Measurements from ENCODE around the gene RPUSD2.
"Not testable (repeated sequence)": the region's sequence is repeated elsewhere in the genome, so short reads cannot be mapped to it uniquely, and the experiment has no call there.

The RPUSD2 gene

DNA sequence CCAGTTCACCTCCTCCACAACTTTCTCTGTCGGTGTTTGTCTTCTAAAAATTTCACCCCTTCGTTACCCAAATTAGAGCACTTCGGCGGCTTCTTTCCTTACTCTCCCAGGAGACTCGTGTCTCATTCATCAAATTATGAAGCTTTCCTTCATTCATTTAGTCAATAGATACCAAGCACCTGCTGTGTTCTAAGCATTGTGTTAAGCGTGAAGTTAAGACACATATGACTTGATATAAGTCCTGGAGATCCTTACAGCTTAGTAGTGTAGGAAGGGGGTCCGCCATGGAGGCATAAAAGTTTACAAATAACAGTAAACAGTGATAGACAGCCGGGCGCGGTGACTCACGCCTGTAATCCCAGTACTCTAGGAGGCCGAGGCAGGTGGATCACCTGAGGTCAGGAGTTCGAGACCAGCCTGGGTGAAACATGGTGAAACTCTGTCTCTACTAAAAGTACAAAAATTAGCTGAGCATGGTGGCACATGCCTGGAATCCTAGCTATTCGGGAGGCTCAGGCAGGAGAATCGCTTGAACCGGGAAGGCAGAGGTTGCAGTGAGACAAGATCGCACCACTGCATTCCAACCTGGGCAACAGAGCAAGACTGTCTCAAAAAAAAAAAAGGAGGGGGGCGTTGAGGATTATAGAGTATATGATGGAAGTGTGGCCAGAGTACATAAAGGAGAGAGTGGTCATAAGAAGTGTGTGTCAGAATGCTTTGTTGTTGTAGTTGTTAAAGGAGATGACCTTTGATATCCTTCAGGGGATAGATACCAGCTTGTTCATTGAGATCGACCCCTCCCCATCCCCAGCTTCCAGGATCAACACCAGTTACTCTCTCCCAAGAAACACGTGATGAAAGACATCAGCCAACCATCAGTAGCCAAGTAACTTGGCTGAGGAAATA lies 3.5 kb upstream of the RPUSD2 start:
- DNase-seq, result no peak

DNA sequence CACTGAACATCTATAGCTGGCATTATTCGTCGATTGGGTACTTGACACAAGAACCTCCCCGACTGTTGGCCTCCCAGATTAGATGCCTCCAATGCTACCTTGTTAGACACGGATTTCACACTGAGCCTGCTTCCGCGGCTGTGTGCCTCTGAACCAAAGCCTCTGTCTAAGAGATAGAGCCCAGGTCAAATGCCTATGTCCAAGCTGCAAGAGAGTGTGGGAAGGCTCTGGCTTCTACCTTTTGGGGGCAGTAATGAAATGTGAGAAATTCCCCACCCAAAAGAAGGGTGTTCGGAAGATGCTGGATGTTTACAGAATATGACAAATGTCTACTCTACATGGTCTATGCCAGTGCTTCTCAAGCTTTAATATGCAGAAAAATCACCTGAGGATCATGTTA lies 2.0 kb upstream of the RPUSD2 start:
- DNase-seq, result no peak

DNA sequence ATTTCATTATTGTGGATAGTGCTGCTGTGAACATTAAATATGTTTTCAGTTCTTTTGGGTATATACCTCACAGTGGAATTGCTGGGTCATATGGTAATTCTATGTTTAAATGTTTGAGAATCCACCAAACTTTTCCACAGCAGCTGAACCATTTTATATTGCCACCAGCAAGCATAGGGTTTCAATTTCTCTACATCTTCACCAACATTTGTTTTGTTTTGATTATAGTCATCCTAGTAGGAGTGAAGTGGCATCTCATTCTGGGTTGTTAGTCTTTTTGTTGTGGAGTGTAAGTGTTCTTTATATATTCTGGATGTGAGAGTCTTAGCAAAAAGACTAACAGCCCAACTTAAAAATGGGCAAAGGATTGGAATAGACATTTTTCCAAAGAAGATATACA lies 6.0 kb downstream of the RPUSD2 start:
- no peak for DNase-seq

DNA sequence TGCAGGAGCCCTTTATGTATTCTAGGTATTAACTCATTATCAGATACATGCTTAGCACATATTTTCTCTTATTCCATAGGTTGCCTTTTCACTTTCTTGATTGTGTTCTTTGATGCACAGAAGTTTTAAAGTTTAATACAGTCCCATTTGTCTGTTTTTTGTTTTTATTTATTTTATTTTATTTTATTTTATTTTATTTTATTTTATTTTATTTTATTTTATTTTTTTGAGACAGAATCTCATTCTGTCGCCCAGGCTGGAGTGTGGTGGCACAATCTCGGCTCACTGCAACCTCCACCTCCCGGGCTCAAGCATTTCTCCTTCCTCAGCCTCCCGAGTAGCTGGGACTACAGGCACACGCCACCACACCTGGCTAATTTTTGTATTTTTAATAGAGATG lies 7.8 kb downstream of the RPUSD2 start:
- not testable (repeated sequence) for DNase-seq

DNA sequence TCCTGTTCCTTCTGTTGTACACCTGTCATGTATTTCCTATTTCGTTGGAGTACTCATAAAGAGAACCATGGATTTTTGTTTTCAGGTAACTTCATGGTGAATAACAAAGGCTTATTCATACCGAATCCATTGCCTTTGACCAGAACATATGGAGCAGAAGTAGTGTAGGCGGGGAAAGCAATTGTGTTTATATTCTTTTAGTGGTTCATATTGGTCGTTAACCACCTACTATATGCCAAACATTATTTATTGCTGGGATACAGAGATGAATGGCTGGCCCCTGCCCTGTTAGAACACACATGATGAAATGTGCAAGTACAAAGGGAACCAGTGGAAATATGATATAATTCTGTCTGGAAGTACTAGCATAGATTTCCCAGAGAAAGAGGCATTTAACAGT lies 9.8 kb downstream of the RPUSD2 start:
- no peak for DNase-seq

DNA sequence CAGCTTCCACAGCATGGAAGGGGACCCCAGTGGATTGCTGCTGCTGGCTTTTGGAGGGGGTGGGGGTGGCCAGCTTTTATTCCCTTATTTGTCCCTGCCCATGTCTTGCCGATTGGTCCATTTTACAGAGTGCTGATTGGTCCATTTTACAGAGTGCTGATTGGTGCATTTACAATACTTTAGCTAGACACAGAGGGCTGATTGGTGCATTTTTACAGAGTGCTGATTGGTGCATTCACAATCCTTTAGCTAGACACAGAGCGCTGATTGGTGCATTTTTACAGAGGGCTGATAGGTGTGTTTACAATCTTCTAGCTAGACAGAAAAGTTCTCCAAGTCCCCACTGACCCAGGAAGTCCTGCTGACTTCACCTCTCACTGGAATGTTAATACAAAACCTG lies 12.7 kb downstream of the RPUSD2 start:
- DNase-seq, result not testable (repeated sequence)

DNA sequence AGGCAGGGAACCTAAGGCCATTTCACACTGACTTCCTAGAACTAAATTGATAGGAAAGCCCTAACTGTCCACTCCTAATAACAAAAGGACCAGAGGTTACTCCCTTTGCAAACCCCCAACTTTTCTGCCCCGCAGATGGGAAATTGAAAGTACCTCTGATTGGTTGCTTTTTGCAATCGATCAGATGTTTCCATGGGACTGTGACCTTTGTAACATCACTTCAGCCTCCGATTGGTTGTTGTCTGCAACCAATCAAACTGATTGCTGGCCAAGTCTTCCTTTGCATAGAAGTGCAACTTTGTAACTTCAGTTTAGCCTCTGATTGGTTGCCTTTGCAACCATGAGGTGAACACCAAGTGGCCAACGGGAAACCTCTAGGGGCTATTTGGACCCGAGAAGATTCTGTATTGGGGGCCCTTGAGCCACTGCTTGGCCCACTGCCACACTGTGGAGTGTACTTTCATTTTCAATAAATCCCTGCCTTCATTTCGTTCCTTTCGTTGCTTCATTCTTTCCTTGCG lies 13.7 kb downstream of the RPUSD2 start:
- DNase-seq, result no peak

DNA sequence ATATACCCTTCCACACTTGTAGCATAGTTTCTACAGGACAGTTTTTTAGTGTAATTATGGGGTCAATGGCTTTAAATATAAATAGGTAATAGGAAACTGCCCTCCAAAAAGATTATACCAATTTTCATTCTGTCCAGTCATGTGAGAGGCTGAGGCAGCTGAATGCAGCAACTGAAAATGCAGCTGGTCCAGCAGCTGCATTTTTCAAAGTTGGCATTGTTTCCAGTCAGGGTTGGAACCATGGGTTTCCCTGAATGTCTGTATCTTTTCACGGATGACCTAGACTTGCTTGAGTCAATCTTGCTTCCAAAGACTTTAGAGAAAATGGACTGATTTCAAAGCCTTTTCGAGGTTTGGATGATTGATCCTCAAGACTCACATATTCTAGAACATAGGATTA lies 15.1 kb downstream of the RPUSD2 start:
- no peak for DNase-seq

DNA sequence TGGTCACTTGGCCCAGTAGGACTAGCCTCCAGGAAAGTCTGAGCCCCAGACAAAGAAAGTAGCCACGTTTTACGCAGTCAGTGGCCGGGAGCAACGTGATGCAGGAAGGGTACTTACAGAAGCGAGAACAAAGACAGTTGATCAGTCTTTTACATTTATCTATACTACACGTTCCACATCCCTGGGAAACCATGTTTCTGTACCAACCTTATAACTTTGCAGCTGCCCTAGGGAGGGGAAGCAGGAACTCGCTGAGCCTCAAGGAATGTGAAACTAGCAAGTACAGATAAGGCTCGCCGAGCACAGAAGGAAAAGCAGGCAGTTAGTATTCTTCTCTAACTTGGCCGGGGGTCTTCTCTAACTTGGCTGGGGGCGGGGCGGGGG lies 21.6 kb downstream of the RPUSD2 start:
- no peak for DNase-seq

DNA sequence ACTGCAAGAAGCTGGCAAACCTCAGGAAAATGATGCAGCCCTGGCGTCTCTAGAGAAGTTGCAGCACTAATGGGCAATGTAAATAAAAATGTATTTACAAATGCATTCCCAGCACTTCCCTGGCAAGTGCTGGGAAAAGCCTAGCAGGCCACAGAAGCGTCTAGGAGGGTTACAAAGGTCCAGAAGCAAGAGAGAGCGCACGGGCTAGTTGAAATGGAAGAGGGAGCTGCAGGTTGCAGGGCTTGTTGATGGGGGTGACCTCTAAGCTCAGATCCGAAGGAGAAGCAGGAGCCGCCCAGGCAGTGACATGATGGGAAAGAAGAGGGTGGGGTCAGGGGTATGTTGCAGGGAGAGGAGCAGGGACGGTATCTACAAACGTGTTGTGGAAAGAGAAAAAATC lies 22.3 kb downstream of the RPUSD2 start:
- DNase-seq, result no peak

DNA sequence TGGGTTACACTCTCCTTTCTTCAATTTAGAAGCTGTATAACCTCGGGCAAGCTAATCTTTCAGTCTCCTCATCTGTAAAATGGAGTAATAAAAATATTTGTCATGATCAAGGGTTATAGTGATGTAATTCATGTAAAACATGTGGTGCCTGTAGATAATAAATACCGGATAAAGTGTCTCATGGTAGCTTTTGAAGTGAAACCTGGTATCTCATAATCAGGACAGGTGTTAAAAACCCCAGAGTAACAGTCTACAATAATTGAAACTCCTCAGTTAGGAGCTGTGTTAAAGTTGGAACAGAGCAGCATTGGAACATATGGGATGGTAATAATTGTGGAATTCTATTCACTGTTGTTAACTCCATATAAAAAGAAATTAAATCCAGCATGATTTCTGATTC lies 24.1 kb downstream of the RPUSD2 start:
- DNase-seq, result no peak

DNA sequence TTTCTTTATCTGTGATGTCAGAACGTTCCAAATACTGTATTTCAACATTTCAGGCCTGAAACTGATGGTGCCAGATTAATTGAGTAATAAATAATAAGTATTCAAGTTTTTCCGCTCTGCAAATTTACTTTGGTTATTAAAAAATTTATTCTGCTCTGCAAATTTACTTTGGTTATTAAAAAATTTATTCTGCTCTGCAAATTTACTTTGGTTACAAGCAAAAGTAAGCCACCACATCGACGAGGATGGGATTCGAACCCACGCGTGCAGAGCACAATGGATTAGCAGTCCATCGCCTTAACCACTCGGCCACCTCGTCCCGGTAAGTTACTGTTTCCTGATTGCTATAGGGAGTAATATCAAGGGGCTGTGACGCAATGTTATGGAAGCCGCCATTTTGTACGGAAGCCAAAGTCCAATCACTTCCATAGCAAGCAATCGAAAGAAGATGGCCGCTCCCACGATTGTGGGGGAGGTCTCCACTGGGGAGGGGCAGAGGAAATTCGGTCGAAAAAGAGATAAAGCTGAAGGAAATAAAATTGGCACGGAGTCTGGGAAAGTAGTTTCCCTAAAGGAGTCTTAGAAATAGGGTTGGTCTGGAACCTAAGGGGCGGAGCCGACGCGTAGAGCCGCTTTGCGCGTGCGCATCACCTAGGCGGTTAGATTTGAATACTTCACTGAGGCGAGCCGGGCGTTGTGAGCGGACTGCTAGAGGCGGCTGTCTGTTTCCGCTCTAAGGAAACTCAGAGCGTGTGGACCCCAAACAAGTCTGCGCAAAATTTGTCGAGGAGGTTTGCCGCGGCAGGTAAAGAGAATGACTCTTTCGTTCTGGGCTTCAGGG lies 24.7 kb downstream of the RPUSD2 start, which contains the start of gene KNL1:
KNL1 (plus strand) TSS at position 662 of the 841 bp plus-strand sequence. CDS start 8,683 bp downstream, outside the sequence.
- peak; percentile 93 for DNase-seq

DNA sequence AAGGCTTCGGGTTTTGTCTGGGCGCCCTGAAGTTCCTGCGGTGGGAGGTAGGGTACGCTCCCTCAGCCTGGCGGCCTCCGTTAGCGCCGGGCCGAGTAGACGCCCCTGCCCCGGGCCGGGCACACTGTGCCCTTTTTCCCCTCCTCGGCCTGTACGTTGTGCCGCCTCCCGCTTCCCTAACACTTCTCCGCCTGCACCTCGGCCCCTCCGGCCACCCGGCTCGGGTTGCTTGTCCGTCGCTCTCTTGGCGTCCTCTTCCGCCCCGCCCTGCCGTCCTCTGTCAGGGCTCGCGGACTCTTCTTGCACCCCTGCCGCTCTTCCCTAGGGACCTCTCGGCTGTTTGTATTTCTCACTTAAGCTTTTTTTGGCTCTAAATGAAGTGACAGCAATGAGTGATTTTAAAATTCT lies 25.3 kb downstream of the RPUSD2 start:
- no peak for DNase-seq

DNA sequence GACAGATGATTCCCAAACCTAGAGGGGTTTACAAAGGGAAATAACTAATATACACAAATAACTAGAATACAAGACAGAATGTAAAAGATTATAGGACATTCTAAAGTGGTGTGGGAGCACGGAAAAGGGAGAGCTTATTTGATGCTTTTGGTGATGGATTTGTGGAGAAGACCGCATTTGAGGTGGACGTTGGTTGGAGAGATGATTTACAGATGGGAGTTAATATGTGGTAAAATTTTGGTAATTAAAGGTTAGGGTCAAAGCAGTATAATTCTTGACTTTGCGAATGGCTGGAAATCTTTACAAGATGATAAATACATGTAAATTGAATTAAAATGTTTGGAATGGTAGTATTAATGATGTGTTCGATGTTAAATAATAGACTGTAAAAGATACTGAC lies 26.1 kb downstream of the RPUSD2 start:
- DNase-seq, result no peak

DNA sequence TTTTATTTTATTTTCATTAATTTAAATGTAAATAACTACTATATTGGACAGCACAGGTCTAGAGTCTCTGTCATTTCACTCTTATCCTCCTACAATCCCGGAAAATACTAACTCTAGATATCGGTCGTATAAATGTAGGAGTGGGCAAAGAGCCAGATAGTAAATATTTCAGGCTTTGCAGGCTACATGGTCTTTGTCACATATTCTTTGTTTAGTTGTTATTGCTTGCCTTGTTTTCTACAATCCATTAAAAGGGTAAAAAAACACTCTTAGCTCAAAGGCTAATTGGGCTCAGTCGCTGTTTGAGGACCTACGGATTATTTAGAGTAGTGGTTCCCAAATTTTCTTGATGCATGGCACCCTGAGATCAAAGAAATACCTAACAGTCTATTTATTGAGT lies 26.7 kb downstream of the RPUSD2 start:
- no peak for DNase-seq

DNA sequence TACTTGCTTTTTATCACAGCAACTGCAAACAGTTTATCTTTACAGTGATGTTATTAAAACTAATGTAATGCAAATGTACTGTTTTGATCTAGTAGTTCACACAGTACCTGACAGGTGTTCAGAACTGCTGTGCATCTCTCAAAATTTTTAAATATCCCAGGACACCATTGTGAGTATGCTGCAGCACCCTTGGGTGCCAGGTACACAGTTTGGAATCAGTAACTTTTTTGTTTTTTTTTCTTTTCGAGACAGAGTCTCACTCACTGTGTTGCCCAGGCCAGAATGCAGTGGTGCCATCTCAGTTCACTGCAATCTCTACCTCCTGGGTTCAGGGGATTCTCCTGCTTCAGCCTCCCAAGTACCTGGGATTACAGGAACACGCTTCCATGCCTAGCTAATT lies 27.9 kb downstream of the RPUSD2 start:
- DNase-seq, result no peak

DNA sequence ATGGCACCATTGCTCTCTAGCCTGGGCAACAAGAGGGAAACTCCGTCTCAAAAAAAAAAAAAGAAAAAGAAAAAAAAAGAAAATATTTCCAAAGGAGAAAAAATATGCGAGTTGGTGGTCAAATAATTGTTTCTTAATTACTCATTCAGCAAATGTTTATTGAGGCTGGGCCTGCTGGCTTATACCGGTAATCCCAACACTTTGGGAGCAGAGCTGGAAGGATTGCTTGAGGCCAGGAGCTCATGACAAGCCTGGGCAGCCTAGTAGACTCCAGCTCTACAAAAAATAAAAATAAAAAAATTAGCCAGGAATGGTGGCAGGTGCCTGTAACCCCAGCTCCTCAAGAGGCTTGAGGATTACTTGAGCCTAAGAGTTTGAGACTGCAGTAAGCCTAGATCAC lies 29.0 kb downstream of the RPUSD2 start:
- no peak for DNase-seq

DNA sequence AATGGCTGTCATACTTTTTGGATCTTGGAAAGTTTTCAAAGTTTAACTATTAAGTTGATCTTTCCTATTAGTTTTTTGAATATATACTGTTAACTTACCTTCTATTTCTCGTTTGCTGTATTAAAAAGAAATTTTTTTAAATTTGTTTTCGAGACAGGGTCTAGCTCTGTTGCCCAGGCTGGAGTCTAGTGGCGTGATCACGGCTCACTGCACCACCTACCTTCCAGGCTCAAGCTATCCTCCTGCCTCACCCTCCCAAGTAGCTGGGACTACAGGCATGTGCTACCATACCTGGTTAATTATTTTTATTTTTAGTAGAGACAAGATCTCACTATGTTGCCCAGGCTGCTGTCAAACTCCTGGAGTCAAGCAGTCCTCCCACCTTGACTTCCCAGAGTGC lies 29.6 kb downstream of the RPUSD2 start:
- no peak for DNase-seq

DNA sequence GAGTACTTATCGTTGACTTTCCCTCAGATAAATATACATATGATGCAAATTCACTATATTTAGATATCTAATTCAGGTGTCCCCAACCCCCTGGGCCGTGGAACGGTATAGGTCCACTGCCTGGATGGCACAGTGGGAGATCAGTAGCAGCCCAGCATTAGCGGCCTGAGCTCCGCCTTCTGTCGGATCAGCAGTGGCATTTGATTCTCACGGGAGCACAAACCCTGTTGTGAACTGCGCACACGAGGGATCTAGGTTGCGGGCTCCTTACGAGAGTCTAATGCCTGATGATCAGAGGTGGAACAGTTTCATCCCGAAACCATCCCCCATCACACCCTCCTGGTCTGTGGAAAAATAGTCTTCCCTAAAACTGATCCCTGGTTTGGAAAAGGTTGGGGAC lies 31.9 kb downstream of the RPUSD2 start:
- no peak for DNase-seq

DNA sequence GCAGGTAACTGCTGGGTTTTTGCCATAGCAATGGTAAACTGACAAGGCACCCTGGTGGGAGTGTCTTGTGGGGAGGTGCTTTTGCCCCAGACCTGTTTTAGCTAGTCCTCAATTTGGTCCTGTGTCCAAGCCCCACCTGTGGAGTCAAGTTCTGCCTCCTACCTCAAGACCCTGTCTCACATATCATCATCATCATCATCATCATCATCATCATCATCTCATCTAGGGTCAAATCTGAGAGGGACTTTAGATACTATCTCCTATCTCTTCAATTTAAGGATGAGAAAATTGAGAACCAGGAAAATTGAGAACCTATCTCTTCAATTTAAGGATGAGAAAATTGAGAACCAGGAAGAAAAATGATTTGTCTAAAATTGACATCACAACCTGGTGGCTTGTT lies 34.8 kb downstream of the RPUSD2 start:
- DNase-seq, result no peak

DNA sequence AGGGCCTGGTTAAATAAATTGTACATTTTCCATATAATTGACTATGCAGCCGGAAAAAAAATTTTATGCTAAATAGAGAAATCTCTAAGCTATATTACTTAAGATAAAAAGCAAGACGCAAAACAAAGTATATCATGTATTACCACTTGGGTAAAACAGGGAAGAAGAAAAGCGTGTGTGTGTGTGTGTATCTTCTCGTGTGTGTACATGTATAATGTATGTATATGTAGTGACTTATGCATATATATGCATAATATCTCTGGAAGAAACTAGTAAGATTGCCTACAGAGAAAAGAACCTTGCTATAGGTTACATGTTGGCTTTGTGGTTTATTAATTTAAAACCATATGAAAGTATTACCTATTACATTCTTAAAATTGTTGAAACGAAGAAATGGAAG lies 44.0 kb downstream of the RPUSD2 start:
- no peak for DNase-seq

DNA sequence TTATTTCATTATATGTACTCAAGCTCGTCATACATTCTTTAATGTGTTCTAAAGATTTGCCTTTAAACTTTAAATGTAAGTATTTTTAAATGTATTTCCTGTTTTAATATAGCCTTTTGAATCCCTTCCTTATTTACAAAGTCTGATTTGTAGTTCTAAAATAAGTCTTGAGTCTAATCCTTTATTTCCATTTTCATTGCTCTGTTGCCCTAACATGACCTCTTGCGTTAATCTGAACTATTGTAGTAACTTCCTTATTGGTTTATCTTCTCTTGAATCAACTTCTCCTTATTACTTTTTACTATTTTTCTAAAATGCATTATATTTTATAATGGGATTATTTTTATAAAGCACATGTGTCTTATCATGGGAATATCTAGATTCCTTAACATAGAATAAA lies 48.9 kb downstream of the RPUSD2 start:
- no peak for DNase-seq

DNA sequence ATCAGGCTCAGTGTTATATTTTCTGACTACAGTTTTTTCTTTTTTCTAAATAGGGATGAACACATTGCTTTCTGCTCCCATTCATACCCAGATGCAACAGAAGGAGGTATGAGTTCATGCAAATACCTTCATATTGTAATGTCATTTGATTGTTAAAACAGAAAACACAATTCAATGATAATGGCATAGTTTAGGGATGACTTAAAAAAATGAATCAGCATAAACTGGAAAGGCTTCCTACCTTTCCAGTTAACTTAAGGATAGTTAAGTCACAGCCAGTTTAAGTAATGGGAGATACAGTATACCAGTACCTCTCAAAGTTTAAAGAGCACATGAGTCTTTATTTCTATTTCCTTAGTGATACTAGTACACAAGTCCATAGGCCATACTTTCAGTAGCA lies 49.8 kb downstream of the RPUSD2 start:
- DNase-seq, result no peak

DNA sequence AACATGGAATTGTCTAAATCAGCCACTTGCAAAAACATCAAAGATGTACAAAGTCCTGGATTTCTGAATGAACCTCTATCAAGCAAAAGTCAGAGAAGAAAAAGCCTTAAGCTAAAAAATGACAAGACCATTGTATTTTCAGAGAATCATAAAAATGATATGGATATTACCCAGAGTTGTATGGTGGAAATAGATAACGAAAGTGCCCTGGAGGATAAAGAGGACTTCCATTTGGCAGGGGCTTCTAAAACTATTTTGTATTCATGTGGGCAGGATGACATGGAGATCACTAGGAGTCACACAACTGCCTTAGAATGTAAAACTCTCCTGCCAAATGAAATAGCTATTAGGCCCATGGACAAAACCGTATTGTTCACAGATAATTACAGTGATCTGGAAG lies 54.3 kb downstream of the RPUSD2 start:
- no peak for DNase-seq

Data from NCI-H1694 (cell line).